Measurements from ENCODE around the gene PLEKHG1. TPM values are rescaled to one million over a fixed set of nuclear protein-coding genes. Genes with fewer than 3 reads are reported as not detected.

PLEKHG1 gene
- total and polyA plus RNA-seq, 11 donors = 2.2 to 27.0 (median 11.3) TPM

GRCh38 chr6:150560004-150560883 is 39.4 kb upstream of the PLEKHG1 start:
- TF ChIP-seq POLR2A (IDR thresholded peaks at IDR 0.05) (no peak), CTCF (IDR thresholded peaks at IDR 0.05) (no peak)
- H3K9me3 ChIP-seq = peaks cover 0 to 9% (median 0%) of the 10 kb centered on the region in 12 donors
- no peaks in the 10 kb centered on the region for H3K4me1 ChIP-seq
- H3K27ac ChIP-seq = no peak overlapping the region
- no peak for DNase-seq
- no peaks in the 10 kb centered on the region for H3K27me3 ChIP-seq
- intact Hi-C loops (cut with DNase I) = no loop called here
- H3K36me3 ChIP-seq = no peaks in the 10 kb centered on the region
- WGBS, 4 donors = 62 to 86% (median 80%) methylated on average over 6 of the region's 6 CpGs
- no peak for ATAC-seq
- no peak overlapping the region for H3K4me3 ChIP-seq

- H3K36me3 ChIP-seq = no peaks in the 10 kb centered on the region
Measured at GRCh38 chr6:150560884-150561219, 38.8 kb upstream of the PLEKHG1 start.

DNA sequence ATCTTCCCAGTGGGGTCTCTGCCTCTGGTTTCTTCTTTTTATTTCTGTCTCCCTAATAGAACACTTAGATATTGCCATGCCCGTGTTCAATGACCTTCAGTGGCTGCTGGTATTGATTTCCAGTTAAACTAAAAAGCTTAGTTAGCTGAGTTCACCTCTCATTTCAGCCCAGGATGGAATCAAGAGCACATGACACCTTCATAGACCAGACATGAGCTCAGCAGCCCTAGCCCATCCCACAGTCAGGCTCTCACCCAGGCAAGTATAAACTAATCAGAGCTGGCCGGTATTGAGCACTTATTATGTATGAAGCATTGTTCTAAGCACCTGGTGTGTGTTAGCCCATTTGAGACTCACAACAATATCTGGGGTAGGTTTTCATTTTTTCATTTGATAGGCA is 33.7 kb upstream of the PLEKHG1 start:
- Histone ChIP-seq H3K4me1 (peaks cover 0 to 6% (median 0%) of the 10 kb centered on the region in 12 donors), H3K27me3 (no peaks in the 10 kb centered on the region), H3K9me3 (peaks cover 0 to 8% (median 0%) of the 10 kb centered on the region in 12 donors), H3K27ac (no peak overlapping the region), H3K4me3 (no peak overlapping the region), H3K36me3 (no peaks in the 10 kb centered on the region)
- intact Hi-C loops (cut with DNase I) = no loop called here
- 92 to 96% (median 93%) methylated on average over 2 of the region's 2 CpGs for WGBS, 4 donors
- TF ChIP-seq POLR2A (IDR thresholded peaks at IDR 0.05) = no peak
- no peak for TF ChIP-seq CTCF (IDR thresholded peaks at IDR 0.05)
- ATAC-seq (no peak), DNase-seq (no peak)

More at GRCh38 chr6:150560884-150561219, 38.8 kb upstream of the PLEKHG1 start:
- intact Hi-C loops (cut with DNase I) = no loop called here
- no peak overlapping the region for H3K4me3 ChIP-seq
- no peaks in the 10 kb centered on the region for H3K27me3 ChIP-seq
- 87 to 96% (median 92%) methylated on average over 6 of the region's 6 CpGs for WGBS, 4 donors
- H3K27ac ChIP-seq = no peak overlapping the region
- ATAC-seq (no peak), DNase-seq (no peak)
- no peaks in the 10 kb centered on the region for H3K4me1 ChIP-seq
- TF ChIP-seq POLR2A (IDR thresholded peaks at IDR 0.05) (no peak), CTCF (IDR thresholded peaks at IDR 0.05) (no peak)
- peaks cover 0 to 9% (median 0%) of the 10 kb centered on the region in 12 donors for H3K9me3 ChIP-seq

- no peak for DNase-seq
- no peak for TF ChIP-seq POLR2A (IDR thresholded peaks at IDR 0.05)
- TF ChIP-seq CTCF (IDR thresholded peaks at IDR 0.05) = no peak
- peaks cover 0 to 6% (median 0%) of the 10 kb centered on the region in 12 donors for H3K4me1 ChIP-seq
- H3K27me3 ChIP-seq = no peaks in the 10 kb centered on the region
- H3K27ac ChIP-seq = no peak overlapping the region
- H3K4me3 ChIP-seq = no peak overlapping the region
- H3K9me3 ChIP-seq = peaks cover 0 to 8% (median 0%) of the 10 kb centered on the region in 12 donors
- no peak for ATAC-seq
- H3K36me3 ChIP-seq = no peaks in the 10 kb centered on the region
- intact Hi-C loops (cut with DNase I) = no loop called here
Measured at GRCh38 chr6:150566486-150566885, 33.2 kb upstream of the PLEKHG1 start.
